GM12878 (cell line): ENCODE data around the gene DNAJC12. TPM values are rescaled to one million over a fixed set of nuclear protein-coding genes. Genes with fewer than 3 reads are reported as not detected.

ENCODE experiments used
- ATAC-seq: fragments of 200-7000 bp; cut with Tn5 transposase; 3 replicates; pipeline ENCODE4 v1.9.1; 2020; ENCODE audit warnings: mild to moderate bottlenecking, moderate library complexity
- BruUV-seq: library from RNA; stranded (reverse); fragments of 400-500 nt; replicated peaks from 2 replicates; lab custom pipeline; 2021; lab: Mats Ljungman, UMichigan
- CTCF ChIA-PET: fragments of 300-600 bp; sonication (Branson Sonifier 250); formaldehyde crosslinking; extraction: SDS; loops from one replicate; lab custom pipeline; 2021; ENCODE audit warnings: inconsistent platforms; lab: Yijun Ruan, JAX
- POLR2A ChIA-PET: fragments of 350-600 bp; formaldehyde crosslinking; extraction: SDS; loops from one replicate; lab custom pipeline; 2021; ENCODE audit warnings: inconsistent platforms; lab: Charles Lee
- RAD21 ChIA-PET: fragments of 300-600 bp; sonication (Branson Sonifier 250); formaldehyde crosslinking; loops from one replicate; lab custom pipeline; 2023; ENCODE audit warnings: antibody characterized with exemption; ENCODE audit not compliant: unreplicated experiment; lab: Charles Lee
- SMC1A ChIA-PET: fragments of 300-600 bp; sonication (Branson Sonifier 250); formaldehyde crosslinking; loops from one replicate; lab custom pipeline; 2023; ENCODE audit not compliant: unreplicated experiment, uncharacterized antibody; lab: Charles Lee
- DNase-seq: peaks from one replicate; pipeline ENCODE4 v3.0.0-alpha.2; 2011; ENCODE audit warnings: low read depth, low spot score
- FAIRE-seq: peaks from 3 replicates; lab custom pipeline; 2011; peaks lifted over from hg19 to GRCh38; lab: Jason Lieb, UNC
- H2AFZ ChIP-seq: 2 replicates; pipeline ENCODE4 v1.6.0; 2011; ENCODE audit warnings: low read depth, low read length, control low read depth; ENCODE audit not compliant: control insufficient read depth
- H3K27ac ChIP-seq: 2 replicates; pipeline ENCODE4 v1.5.1; 2011; ENCODE audit warnings: control low read depth; ENCODE audit not compliant: control insufficient read depth, insufficient read depth
- H3K27me3 ChIP-seq, 2 experiments: replicated peaks in 1 of 2; 2 replicates each; pipeline versions ENCODE4 v1.6.0 to v1.6.1; 2011; ENCODE audit warnings: low read length in 1 of 2; ENCODE audit not compliant: control insufficient read depth in 2 of 2, insufficient read depth in 2 of 2
- H3K36me3 ChIP-seq, 2 experiments: 2 replicates each; pipeline ENCODE4 v1.5.1; 2011; ENCODE audit warnings: low read length in 1 of 2; ENCODE audit not compliant: control insufficient read depth in 2 of 2, insufficient read depth in 2 of 2
- H3K4me1 ChIP-seq: 2 replicates; pipeline ENCODE4 v1.6.1; 2011; ENCODE audit warnings: mild to moderate bottlenecking, low read length, moderate library complexity, mixed read lengths; ENCODE audit not compliant: control insufficient read depth, insufficient read depth
- H3K4me2 ChIP-seq: 2 replicates; pipeline ENCODE4 v1.6.0; 2011; ENCODE audit warnings: control low read depth; ENCODE audit not compliant: control insufficient read depth, insufficient read depth
- H3K4me3 ChIP-seq: fragments of 200-600 bp; sonication (generic); 2 replicates; pipeline ENCODE4 v1.5.1; 2016
- H3K79me2 ChIP-seq: 2 replicates; pipeline ENCODE4 v1.6.0; 2011; ENCODE audit warnings: low read length; ENCODE audit not compliant: control insufficient read depth, insufficient read depth
- H3K9ac ChIP-seq: 2 replicates; pipeline ENCODE4 v1.8.0; 2011; ENCODE audit warnings: low read length, control low read depth, mixed read lengths; ENCODE audit not compliant: control insufficient read depth, insufficient read depth
- H3K9me3 ChIP-seq: replicated peaks from 3 replicates; pipeline ENCODE4 v1.5.1; 2011; ENCODE audit warnings: mild to moderate bottlenecking, low read length; ENCODE audit not compliant: control insufficient read depth, insufficient read depth
- H4K20me1 ChIP-seq: 2 replicates; pipeline ENCODE4 v1.6.0; 2011; ENCODE audit not compliant: control insufficient read depth, insufficient read depth
- ASH2L ChIP-seq: fragments of 300-600, 200-600 bp; sonication (generic); IDR thresholded peaks from 2 replicates; pipeline ENCODE4 v1.6.1; 2017; ENCODE audit warnings: low read depth, mild to moderate bottlenecking, borderline replicate concordance
- ZNF622 ChIP-seq: fragments of 450-650 bp; IDR thresholded peaks from 2 replicates; pipeline ENCODE4 v1.6.1; 2017; ENCODE audit warnings: mild to moderate bottlenecking, inconsistent platforms
- WGBS: methylation state at CpG from one replicate; pipeline ENCODE4 v1.1.6; 2016; ENCODE audit warnings: low lambda C conversion rate; ENCODE audit not compliant: insufficient replicate concordance, insufficient coverage; ENCODE audit errors: missing lambda C conversion rate; 5-methylcytosine and 5-hydroxymethylcytosine counted together
- in situ Hi-C: fragments of 300-500 bp; cut with MboI; formaldehyde crosslinking; loops from 9 replicates; pipeline ENCODE4 v1.14.3; 2018; ENCODE audit warnings: mixed read lengths
- intact Hi-C: fragments of 100-400 bp; cut with micrococcal nuclease; formaldehyde crosslinking; loops from one replicate; pipeline ENCODE4 v1.14.2; 2022; ENCODE audit not compliant: unreplicated experiment
- polyA plus RNA-seq, 11 experiments: library from polyadenylated mRNA; depleted of rRNA in 4 of 11; unstranded in 6 of 11; stranded (reverse) in 5 of 11; fragments of >200 nt; fragmentation: Nextera tagmentation in 4 of 11; fragmentation: Illumina TruSeq in 1 of 11; extraction: Ambion mirVana in 4 of 11; extraction: Trizol in 1 of 11; gene quantifications; 1 replicate in 1 of 11; 2 replicates in 10 of 11; pipeline versions ENCODE4 v1.2.1 to v1.2.3, GENCODE V29; 2011 to 2016; ENCODE audit warnings: inconsistent platforms in 2 of 11, missing spikeins in 2 of 11, low read depth in 1 of 11
- total RNA-seq, 4 experiments: library from RNA; depleted of rRNA in 3 of 4; stranded (reverse); fragments of >200 nt in 3 of 4; fragmentation: Illumina TruSeq in 1 of 4; extraction: Trizol in 1 of 4; gene quantifications; 2 replicates each; pipeline versions ENCODE4 v1.2.1 to v1.2.3, GENCODE V29; 2013 to 2021
- TF ChIP-seq, protein P1 (sequence below): fragments of 450-650 bp; IDR thresholded peaks from 2 replicates; pipeline ENCODE4 v1.6.1; 2016; ENCODE audit warnings: mild to moderate bottlenecking, moderate library complexity, borderline replicate concordance
- TF ChIP-seq, protein P2 (sequence below): IDR thresholded peaks from 2 replicates; pipeline ENCODE4 v1.6.1; 2012; ENCODE audit warnings: low read length, inconsistent platforms
- TF ChIP-seq, protein P3 (sequence below): IDR thresholded peaks from 2 replicates; pipeline ENCODE4 v1.6.1; 2011; ENCODE audit warnings: borderline replicate concordance, low read depth, mild to moderate bottlenecking, moderate library complexity, low read length; ENCODE audit not compliant: insufficient read depth, poor library complexity, severe bottlenecking

The DNAJC12 gene
- total and polyA plus RNA-seq, 10 of the 15 experiments (the other 5 are each of a cell fraction or from before 2014, with no cell fraction given) = 1.1 to 4.5 (median 3.0) TPM

DNA sequence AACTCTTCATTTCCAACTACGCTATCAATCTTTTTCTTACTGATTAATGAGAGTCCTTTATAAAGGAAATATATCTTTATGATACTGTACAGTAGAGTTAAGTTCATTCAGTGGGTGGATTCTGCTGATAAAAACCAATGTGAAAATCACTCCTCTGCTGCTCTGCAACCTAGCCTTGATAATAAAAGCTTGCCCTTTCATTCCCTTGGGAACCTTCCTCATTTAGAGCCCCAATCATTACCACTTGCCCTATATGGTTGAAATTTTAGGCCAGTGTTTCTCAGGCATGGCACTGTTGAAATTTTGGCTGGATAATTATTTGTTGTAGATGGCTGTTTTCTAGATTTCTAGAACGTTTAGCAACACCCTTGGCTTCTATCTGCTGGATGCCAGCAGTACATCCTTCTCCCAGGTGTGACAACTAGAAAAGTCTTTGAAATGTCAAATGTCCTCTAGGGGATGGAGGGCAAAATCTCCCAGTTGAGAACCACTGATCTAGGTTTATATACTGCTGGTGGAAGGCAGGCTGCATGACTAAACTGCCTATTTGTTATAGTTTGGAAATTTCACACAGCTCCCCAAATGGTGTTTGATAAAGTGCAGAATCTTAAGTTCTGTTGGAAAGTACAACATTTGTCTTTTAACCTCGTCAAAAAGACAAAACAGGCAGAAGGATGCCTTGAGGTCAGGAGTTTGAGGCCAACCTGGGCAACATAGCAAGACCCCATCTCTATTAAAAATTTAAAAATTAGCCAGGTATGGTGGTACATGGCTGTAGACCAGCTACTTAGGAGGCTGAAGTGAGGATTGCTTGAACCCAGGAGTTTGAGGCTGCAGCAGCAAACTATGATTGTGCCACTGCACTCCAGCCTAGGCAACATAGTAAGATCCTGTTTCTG, 37.6 kb upstream of the DNAJC12 start (continued):
- TF ChIP-seq, protein P1, sequence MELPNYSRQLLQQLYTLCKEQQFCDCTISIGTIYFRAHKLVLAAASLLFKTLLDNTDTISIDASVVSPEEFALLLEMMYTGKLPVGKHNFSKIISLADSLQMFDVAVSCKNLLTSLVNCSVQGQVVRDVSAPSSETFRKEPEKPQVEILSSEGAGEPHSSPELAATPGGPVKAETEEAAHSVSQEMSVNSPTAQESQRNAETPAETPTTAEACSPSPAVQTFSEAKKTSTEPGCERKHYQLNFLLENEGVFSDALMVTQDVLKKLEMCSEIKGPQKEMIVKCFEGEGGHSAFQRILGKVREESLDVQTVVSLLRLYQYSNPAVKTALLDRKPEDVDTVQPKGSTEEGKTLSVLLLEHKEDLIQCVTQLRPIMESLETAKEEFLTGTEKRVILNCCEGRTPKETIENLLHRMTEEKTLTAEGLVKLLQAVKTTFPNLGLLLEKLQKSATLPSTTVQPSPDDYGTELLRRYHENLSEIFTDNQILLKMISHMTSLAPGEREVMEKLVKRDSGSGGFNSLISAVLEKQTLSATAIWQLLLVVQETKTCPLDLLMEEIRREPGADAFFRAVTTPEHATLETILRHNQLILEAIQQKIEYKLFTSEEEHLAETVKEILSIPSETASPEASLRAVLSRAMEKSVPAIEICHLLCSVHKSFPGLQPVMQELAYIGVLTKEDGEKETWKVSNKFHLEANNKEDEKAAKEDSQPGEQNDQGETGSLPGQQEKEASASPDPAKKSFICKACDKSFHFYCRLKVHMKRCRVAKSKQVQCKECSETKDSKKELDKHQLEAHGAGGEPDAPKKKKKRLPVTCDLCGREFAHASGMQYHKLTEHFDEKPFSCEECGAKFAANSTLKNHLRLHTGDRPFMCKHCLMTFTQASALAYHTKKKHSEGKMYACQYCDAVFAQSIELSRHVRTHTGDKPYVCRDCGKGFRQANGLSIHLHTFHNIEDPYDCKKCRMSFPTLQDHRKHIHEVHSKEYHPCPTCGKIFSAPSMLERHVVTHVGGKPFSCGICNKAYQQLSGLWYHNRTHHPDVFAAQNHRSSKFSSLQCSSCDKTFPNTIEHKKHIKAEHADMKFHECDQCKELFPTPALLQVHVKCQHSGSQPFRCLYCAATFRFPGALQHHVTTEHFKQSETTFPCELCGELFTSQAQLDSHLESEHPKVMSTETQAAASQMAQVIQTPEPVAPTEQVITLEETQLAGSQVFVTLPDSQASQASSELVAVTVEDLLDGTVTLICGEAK = no peak
- TF ChIP-seq ASH2L = no peak
- no peak for TF ChIP-seq ZNF622

DNA sequence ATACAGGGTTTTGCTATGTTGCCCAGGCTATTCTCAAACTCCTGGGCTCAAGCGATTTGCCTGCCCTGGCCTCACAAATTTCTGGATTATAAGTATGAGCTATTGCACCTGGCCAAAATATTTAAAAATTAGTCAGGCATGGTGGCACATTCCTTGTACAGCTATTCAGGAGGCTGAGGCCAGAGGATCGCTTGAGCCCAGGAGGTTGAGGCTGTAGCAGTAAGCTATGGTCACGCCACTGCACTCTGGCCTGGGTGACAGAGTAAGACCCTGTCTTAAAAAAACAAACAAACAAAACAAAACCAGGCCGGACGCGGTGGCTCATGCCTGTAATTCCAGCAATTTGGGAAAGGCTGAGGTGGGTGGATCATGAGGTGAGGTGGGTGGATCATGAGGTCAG, 32.0 kb upstream of the DNAJC12 start:
- Histone ChIP-seq H3K27me3 (no peaks in the 10 kb centered on the region), H2AFZ (no peak overlapping the region), H3K79me2 (no peaks in the 10 kb centered on the region), H3K4me1 (no peaks in the 10 kb centered on the region; the same call in 1 of the 2 replicates), H3K9ac (no peak overlapping the region), H3K4me2 (no peak overlapping the region), H3K36me3 (no peaks in the 10 kb centered on the region), H4K20me1 (no peaks in the 10 kb centered on the region), H3K27ac (no peak overlapping the region), H3K4me3 (no peak overlapping the region)
- SMC1A ChIA-PET = interaction anchor here (3.4 kb wide), 1 partner anchor 14 kb away, joined by 17 read pairs; no protein-coding TSS in a partner anchor
- in situ Hi-C loops = no loop called here
- POLR2A ChIA-PET = interaction anchor here (0.6 to 0.7 kb wide), 3 partner anchors 20 to 63 kb away, joined by 3 to 9 read pairs (median 3); no protein-coding TSS in a partner anchor
- 93% methylated on average over 6 of the region's 6 CpGs for WGBS
- ATAC-seq = no peak
- CTCF ChIA-PET = no interaction called here
- intact Hi-C loops = no loop called here
- DNase-seq = no peak
- BruUV-seq = no TSS peak
- FAIRE-seq = no peak
- RAD21 ChIA-PET = interaction anchor here (0.6 kb wide), 1 partner anchor 826 kb away, joined by 4 read pairs; no protein-coding TSS in a partner anchor
- TF ChIP-seq, protein P2, sequence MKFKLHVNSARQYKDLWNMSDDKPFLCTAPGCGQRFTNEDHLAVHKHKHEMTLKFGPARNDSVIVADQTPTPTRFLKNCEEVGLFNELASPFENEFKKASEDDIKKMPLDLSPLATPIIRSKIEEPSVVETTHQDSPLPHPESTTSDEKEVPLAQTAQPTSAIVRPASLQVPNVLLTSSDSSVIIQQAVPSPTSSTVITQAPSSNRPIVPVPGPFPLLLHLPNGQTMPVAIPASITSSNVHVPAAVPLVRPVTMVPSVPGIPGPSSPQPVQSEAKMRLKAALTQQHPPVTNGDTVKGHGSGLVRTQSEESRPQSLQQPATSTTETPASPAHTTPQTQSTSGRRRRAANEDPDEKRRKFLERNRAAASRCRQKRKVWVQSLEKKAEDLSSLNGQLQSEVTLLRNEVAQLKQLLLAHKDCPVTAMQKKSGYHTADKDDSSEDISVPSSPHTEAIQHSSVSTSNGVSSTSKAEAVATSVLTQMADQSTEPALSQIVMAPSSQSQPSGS = no peak
- TF ChIP-seq, protein P3, sequence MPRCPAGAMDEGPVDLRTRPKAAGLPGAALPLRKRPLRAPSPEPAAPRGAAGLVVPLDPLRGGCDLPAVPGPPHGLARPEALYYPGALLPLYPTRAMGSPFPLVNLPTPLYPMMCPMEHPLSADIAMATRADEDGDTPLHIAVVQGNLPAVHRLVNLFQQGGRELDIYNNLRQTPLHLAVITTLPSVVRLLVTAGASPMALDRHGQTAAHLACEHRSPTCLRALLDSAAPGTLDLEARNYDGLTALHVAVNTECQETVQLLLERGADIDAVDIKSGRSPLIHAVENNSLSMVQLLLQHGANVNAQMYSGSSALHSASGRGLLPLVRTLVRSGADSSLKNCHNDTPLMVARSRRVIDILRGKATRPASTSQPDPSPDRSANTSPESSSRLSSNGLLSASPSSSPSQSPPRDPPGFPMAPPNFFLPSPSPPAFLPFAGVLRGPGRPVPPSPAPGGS = no peak
- TF ChIP-seq, all 136 proteins: peak for 0
- no peaks in the 10 kb centered on the region for H3K9me3 ChIP-seq
